ENCODE data around the gene FARS2. TPM values are rescaled to one million over a fixed set of nuclear protein-coding genes. Genes with fewer than 3 reads are reported as not detected.

FARS2 gene
- total and polyA plus RNA-seq, 9 of the 15 experiments (the other 6 are each of a cell fraction or from before 2014, with no cell fraction given): 16.5 to 62.2 (median 27.0) TPM

DNA sequence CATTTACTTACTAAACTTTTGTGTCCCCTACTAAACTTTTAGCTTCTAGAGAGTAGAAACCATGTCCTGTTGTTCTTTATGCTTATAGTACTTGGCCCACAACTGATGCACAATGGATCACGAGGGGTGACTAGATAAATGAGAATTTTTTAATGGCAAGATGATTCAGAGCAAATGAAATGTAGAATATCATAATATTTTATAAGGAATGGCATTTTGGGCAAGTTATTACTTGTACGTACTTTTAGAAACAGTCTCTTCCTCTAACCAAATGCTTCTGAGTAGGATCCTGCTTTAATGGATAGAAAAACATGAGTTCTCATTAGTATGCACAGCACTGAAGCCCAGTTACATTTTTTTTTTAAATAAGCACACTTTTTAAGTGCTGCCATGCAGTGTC, 409.1 kb downstream of the FARS2 start (continued):
- TF ChIP-seq TAF15 (IDR thresholded peaks at IDR 0.05; ENCODE audit: low read depth, low read length) (no peak), RBM22 (IDR thresholded peaks at IDR 0.05; ENCODE audit: low read depth, low read length, poor library complexity, severe bottlenecking) (no peak)
- TF ChIP-seq, protein P1, sequence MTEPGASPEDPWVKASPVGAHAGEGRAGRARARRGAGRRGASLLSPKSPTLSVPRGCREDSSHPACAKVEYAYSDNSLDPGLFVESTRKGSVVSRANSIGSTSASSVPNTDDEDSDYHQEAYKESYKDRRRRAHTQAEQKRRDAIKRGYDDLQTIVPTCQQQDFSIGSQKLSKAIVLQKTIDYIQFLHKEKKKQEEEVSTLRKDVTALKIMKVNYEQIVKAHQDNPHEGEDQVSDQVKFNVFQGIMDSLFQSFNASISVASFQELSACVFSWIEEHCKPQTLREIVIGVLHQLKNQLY (CRISPR knock-in tag; conservative IDR thresholded peaks at IDR 0.05): no peak
- TF ChIP-seq, protein P2, sequence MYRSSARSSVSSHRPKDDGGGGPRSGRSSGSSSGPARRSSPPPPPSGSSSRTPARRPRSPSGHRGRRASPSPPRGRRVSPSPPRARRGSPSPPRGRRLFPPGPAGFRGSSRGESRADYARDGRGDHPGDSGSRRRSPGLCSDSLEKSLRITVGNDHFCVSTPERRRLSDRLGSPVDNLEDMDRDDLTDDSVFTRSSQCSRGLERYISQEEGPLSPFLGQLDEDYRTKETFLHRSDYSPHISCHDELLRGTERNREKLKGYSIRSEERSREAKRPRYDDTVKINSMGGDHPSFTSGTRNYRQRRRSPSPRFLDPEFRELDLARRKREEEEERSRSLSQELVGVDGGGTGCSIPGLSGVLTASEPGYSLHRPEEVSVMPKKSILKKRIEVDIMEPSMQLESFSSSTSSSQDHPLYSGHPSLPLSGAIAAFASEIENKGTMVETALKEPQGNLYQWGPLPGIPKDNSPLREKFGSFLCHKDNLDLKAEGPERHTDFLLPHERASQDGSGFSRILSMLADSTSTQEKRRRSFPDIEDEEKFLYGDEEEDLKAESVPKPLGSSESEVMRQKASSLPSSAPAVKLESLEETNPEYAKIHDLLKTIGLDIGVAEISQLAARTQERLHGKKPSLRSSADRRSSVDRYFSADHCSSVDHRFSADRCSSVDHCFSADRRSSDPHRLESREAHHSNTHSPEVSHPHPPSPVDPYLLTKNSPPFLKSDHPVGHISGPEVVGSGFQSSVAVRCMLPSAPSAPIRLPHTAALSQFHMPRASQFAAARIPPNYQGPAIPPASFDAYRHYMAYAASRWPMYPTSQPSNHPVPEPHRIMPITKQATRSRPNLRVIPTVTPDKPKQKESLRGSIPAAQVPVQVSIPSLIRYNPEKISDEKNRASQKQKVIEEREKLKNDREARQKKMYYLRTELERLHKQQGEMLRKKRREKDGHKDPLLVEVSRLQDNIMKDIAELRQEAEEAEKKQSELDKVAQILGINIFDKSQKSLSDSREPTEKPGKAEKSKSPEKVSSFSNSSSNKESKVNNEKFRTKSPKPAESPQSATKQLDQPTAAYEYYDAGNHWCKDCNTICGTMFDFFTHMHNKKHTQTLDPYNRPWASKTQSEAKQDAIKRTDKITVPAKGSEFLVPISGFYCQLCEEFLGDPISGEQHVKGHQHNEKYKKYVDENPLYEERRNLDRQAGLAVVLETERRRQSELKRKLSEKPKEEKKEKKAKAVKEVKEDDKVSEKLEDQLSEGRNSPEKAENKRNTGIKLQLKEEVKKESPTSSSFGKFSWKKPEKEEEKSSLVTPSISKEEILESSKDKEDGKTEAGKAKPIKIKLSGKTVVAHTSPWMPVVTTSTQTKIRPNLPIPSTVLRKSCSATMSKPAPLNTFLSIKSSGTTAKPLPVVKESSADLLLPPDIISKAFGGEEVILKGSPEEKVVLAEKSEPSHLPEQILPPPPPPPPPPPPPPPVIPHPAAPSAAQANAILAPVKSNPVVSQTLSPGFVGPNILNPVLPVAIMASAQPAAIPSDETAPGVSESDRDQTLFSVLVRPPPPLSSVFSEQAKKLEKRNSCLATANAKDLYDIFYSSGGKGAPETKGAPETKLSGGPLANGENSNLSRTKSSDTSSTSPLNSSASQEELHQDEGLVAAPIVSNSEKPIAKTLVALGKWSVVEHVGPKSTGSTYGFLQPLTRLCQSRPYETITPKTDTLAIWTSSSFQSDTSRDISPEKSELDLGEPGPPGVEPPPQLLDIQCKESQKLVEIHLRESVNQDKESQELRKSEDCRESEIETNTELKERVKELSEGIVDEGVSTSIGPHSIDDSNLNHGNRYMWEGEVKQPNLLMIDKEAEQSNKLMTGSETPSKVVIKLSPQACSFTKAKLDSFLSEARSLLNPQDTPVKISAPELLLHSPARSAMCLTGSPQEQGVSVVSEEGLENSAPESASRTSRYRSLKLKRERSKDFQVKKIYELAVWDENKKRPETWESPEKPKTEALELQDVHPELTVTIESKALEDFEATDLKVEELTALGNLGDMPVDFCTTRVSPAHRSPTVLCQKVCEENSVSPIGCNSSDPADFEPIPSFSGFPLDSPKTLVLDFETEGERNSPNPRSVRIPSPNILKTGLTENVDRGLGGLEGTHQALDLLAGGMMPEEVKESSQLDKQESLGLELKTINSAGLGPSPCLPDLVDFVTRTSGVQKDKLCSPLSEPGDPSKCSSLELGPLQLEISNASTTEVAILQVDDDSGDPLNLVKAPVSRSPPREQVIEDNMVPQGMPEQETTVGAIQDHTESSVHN (IDR thresholded peaks at IDR 0.05; ENCODE audit: borderline replicate concordance in 1 of 2, low read depth in 1 of 2): no peak
